SH-SY5Y (cell line): ENCODE measurements around the gene LIX1.

Source experiments
- GATA2 ChIP-seq: IDR thresholded peaks from 2 replicates; pipeline ENCODE4 v1.6.1; 2011; ENCODE audit warnings: mild to moderate bottlenecking, low read depth, low read length
- GATA3 ChIP-seq: IDR thresholded peaks from 2 replicates; pipeline ENCODE4 v1.6.1; 2011; ENCODE audit warnings: low read depth, mild to moderate bottlenecking, low read length, moderate library complexity

GRCh38 chr5:97191893-97192292, 49.5 kb upstream of the LIX1 start:
- no peak for TF ChIP-seq GATA2
- TF ChIP-seq GATA3 = no peak
